ENCODE measurements around the gene CEP112.

DNA sequence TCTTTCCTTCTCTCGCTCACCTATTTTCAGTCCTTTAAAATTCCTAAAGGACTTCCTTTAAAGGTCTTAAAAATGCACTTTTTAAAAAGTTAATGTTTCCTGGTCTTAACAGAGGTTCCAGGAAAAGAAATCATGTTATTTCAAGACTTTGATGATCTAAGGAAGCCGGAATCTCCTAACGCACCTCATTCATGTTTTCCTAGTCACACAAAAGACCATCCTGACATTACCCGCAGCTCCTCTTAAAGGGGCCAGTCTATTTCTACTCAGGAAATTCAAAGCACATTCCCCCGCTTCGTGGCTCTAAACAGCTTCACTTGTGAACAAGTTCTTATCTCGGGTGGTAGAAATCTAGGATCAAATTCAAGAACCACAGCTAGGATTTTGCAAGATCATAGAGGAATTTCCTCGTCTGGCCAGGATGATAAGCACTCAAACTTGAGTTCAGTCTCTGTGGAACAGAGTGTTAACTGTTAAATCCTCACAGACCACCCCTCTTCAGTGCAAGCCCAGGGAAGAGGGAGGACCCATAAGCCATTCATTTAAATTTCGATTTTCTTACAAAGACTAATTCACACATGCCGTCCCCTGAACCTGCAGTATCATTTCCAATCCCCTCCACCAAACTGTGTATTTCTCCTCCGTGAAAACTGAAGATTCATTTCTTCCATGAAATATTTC, 493.4 kb downstream of the CEP112 start:
- TF ChIP-seq CTCF (IDR thresholded peaks at IDR 0.05) (no peak), POLR2A (IDR thresholded peaks at IDR 0.05) (no peak)
